ENCODE results near the gene BFSP1. TPM values are rescaled to one million over a fixed set of nuclear protein-coding genes. Genes with fewer than 3 reads are reported as not detected.

BFSP1 gene
- total RNA-seq, 1 donor from 2014 or later, result 0.83 TPM

DNA sequence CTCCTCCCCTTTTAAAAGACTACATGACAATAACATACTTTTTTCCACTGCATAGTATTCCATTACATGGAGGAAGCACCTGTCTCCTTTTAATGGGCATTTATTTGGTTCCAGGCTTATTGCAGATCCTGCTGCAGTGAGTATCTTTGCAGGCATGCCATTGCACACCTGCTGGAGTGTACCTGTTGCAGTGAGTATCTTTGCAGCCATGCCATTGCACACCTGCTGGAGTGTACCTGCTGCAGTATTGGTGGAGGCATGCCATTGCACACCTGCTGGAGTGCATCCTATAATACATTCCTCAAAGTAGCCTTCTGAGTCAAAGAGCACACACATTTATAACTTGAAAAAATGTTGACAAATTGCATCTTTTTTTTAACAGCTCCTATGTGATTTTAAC, 1.6 kb downstream of the BFSP1 start:
- intact Hi-C loops (cut with DNase I), result no loop called here

DNA sequence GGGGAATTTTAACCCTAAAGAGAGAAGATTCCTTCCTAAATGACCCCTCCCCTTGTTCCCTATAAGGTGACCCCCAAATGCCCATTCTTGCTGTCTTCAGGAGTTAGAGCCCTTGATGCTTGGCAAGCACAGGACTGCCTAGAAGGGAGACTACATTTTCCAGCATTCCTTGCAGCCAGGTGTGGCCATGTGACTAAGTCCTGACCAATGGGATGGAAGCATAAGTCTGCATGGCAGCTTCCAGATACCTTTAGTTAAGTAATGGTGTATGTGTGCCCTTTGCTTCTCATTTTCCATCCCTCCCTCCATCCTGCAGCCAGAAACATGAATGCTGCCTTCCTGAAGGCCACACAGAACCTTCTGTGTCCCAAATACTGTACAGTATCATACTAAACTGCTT, 5.5 kb downstream of the BFSP1 start:
- intact Hi-C loops (cut with DNase I), result no loop called here
- DNase-seq (ENCODE audit: low spot score), result no peak

More for the DNA sequence above, 1.6 kb downstream of the BFSP1 start:
- no peak for DNase-seq (ENCODE audit: low spot score)

DNA sequence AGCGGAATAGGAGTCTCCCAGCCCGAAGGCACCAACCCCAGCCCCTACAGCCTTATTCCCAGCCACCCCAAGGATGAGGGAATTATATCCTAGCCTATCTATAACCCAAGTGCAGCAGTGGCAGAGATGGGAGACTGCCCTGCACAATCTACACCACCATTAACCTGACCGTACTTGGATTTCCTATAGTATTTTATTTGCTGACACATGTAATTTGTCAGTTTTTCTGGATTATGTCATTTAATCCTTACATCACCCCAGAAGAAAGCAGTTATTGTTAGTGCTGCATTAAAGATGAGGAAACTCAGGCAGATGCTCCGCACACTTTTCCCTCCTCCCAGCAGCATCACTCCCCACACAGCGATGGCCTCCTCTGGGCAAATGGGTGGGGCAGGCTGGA, 6.0 kb downstream of the BFSP1 start:
- intact Hi-C loops (cut with DNase I), result no loop called here
- no peak for DNase-seq (ENCODE audit: low spot score)

DNA sequence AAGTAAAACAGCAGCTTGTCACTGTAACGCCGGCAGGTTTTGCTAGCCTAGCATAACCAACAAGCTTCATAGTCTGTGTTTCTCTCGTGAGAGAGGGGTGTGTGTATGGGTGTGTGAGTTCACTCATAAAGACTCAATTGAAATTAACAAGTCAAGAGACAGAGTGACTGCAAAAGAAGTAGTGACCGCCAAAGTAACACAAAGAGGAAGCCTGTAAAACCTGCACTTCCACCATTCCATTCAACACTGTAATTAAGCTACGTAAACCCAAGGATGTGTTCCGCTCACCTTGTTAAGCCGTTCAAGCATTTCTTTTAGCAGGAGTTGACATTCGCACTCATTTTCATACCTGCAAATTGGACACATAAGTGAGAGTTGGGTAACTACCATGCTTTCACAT, 6.6 kb downstream of the BFSP1 start:
- intact Hi-C loops (cut with DNase I), result no loop called here
- no peak for DNase-seq (ENCODE audit: low spot score)

DNA sequence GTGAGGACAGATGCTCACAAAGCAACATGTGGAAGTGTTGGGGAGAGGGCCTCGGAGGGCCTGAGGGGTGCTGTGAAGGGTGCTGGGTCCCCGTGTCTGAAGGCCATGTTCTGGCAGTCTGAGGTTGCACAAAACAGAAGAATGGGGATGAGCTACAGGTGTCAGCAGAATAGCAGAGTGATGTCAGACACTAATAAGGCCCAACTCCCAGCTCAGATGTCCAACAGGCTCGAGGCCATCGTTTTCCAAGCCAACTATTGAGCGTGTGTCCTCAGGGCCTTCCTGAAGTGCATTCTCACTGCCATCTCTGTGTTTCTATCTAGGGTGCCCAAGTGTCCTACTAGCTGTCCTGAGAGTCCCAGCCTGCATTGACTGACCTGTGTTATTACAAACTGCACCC, 7.9 kb downstream of the BFSP1 start:
- no peak for DNase-seq (ENCODE audit: low spot score)
- intact Hi-C loops (cut with DNase I), result no loop called here

DNA sequence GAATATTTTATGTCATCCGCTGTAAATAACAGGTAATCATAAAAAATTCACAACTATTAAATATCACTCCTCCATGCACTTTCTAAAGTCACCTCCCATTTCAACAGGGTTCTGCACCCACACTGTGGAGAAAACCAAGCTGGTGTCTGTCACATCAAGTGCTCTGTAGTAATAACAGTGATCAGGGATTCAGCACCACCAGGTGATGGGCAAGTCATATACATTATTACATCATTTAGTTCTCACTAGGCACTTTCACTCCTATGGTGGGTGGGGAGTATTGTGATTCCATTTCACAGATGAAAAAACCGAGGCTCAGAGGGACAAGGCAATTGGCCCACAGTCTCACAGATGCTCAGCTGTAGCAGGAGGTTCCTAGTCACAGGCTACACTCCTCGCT, 8.7 kb downstream of the BFSP1 start:
- intact Hi-C loops (cut with DNase I), result no loop called here

DNA sequence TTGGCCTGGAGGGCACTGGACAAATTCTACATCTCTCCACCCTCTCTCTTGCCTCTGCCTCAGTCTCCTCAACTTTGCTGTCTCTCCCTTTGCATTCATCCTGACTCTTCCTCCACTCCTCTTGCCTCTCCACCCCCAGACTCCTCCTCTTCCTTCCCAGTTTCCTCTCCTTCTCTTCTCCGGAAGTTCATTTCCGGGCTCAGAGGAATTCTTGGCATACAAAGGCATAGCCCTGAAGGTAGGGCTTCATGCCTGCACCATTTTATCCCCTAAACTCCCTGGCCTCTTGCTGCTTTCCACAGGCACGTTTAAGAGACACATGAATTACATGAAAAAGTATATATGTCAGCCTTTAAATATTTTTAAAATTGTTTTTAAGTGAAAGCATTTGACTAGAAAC, 10.6 kb downstream of the BFSP1 start:
- intact Hi-C loops (cut with DNase I), result no loop called here
- DNase-seq (ENCODE audit: low spot score), result no peak

More for the DNA sequence above, 8.7 kb downstream of the BFSP1 start:
- no peak for DNase-seq (ENCODE audit: low spot score)

DNA sequence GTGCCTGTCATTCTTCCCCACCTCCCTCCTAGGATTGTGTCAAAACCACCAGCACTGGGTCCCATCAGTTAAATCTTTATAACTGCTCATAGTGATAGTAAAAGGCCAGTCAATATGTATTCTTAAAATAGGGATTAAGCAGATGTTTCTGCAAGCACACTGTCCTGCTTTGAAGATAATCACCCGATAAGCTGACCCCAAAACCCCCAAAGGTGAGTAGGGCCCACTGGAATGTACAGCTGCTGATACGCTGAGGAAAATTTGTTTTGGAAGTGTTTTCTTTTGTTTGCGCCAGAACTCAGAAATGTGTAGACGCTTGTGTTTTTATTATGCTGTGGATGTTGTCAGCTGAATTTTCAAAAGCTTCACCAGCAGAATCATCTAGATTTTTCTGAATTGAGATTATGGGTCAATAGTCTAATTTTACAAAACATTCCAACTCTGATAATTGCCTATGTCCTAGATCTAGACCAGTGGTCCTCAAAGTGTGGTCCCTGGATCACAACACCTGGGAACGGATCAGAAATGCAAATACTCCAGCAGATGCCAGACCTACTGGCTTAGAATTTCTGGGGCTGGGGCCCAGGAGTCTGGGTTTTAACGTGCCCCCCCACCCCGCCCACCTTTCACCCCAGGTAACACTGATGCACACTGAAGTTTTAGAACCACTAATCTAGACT, 11.4 kb downstream of the BFSP1 start:
- intact Hi-C loops (cut with DNase I), result no loop called here
- no peak for DNase-seq (ENCODE audit: low spot score)

DNA sequence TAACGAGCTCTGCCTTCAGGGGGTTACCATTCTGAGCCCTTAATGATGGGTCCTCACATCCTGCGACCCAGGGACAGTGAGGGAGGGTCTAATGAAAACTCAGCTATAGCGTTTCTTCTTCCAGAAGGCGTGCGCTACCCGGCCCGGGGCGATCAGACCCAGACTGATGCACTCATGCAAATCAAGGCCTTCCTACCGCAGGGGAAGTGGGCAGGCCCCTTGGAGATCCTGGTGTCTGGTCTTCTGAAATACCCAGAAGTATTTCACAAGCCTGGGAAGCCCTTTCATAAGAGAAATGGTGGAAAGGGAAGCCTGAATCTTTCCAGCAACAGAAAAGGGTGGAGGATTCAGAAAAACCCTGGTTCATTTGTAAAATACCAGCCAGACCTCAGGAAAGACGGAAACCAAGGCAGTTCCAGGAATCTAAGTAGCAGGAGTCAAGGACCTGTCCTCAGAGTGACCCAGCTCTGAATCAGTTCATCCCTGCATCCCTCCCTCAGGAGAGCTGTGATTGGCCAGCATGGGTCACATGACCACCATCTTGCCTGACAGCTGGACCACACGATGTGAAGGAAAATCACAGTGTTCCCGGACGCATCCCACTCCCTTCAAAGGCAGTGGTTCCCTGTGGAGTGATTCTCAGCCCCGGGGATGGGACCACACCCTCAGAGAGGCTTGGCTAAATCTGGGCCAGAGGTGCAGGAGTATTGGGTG, 12.7 kb downstream of the BFSP1 start:
- intact Hi-C loops (cut with DNase I), result no loop called here
- DNase-seq (ENCODE audit: low spot score), result no peak

DNA sequence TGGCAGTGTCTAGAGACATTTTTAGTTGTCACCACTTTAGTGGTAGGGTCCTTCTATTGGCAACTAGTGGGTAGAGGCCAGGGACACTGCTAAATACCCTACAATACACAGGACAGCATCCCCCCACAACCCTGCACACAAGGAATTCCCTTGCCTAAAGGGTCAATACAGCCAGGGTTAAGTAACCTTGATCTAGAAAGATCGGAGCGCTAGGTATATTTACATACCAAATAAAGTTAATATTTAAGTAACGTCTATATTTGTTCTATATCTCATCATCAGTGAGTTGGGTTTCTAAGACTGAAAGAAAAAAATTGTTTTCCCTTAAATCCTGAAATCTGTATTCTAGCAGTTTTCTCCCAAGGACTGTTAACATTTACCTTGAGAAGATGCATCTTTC, 16.1 kb downstream of the BFSP1 start:
- DNase-seq (ENCODE audit: low spot score), result no peak
- intact Hi-C loops (cut with DNase I), result no loop called here

DNA sequence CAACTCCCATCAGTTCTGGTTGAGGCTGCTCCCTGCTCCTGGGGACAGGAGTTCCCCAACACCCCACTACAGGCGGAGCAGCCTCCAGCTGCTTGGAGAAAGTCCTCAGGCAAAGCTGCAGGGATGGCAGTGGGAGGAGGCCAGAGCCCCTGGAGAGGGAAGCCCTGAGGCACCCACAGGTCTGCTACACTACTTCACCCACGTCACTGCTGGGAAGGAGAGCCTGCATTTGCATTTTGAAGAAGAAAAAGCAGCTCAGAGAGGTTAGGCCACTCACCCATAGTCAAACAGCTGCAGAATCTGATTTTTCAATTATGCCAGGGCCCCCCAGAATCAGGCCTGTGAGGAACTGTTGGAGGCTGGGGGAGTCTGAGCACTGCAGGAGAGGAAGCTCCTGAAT, 17.2 kb downstream of the BFSP1 start:
- intact Hi-C loops (cut with DNase I), result no loop called here
- DNase-seq (ENCODE audit: low spot score), result no peak

DNA sequence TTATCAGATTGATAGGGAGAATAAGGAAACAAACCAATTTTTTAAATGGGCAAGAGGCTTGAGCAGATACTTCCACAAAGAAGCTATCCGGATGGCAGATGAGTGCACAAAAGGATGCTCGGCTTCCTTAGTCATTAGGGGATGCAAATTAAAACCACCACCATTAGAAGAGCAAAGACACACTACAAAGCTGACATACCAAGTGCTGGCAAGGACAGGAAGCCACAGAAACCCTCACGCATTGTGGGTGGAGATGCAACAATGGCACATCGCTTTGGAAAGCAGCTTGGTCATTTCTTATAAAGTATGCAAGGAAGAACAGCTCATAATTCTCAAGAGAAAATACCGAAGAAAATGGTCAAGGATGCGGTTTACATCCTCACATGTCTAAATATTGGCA, 19.8 kb downstream of the BFSP1 start:
- no peak for DNase-seq (ENCODE audit: low spot score)
- intact Hi-C loops (cut with DNase I), result no loop called here

DNA sequence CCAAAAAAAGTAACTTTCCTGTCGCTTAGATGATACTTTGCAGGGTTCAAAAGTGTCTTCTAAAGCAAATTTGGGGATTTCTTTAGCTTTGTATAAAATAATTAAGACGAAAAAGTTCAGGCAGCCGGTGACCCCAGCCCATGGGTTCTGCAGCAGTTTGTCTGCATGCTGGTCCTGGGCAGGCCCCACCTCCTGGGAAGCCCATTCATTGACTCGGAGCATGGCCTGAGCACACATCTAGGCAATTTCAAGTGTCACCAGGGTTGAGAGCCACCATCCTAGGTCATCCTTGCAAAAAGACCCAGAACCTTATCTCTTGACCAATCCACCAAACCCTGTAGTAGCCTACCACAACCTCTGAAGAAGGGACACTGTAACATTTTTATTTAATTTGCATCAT, 20.6 kb downstream of the BFSP1 start:
- no peak for DNase-seq (ENCODE audit: low spot score)
- intact Hi-C loops (cut with DNase I), result no loop called here

DNA sequence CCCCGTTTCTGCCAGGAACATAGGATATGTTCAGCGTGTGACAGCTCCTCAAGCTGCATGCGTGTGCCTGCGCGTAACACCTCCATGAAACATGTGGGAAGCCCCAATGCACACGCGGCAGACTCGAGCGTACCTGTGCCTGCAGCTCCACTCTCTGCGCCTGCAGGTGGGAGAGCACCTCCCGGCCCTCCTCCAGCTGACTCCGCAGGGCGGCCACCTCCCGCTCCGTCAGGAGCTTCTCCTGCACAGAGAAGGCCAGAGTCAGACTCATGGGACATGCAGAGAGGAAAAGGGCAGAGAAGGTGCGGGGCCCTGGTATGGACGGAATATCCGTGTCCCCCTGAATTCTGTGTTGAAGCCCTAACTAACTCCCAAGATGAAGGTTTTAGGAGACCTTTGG, 22.4 kb downstream of the BFSP1 start:
- DNase-seq (ENCODE audit: low spot score), result no peak
- intact Hi-C loops (cut with DNase I), result no loop called here

DNA sequence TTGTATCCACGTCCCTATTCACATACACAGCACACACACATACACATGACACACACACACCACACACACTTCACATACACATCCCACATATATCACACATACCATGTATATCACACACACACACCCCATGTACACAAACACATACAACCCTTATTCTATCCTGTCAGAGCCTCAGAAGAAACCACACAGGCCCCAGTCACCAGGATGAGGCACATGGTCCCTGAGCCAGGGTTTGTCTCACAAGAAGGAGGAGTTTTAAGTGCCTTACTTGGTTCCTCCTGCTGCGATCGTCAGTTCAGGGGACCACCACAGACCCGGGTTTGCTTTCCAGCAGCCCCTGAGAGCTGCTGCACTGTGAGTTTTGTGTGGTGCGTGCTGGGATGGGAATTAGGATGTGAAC, 23.6 kb downstream of the BFSP1 start:
- intact Hi-C loops (cut with DNase I), result no loop called here
- DNase-seq (ENCODE audit: low spot score), result no peak

DNA sequence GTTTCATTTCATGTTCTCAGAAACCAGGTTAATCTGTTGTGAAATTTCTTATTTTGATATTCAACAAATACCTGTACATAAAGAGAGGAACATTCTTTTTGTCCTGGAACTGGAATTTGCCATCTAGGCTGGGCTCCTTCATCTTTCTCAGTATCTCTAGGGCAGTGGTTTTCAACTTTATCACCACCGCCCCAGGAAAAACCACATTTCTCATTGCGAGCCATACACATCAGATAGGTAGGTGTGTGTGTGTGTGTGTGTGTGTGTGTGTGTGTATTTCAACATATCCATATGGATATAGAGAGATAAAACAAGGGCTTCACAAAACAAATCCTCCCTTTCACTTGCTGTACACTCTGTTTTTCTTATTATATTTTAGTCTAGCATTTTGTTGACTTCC, 24.1 kb downstream of the BFSP1 start:
- intact Hi-C loops (cut with DNase I), result no loop called here
- DNase-seq (ENCODE audit: low spot score), result no peak

DNA sequence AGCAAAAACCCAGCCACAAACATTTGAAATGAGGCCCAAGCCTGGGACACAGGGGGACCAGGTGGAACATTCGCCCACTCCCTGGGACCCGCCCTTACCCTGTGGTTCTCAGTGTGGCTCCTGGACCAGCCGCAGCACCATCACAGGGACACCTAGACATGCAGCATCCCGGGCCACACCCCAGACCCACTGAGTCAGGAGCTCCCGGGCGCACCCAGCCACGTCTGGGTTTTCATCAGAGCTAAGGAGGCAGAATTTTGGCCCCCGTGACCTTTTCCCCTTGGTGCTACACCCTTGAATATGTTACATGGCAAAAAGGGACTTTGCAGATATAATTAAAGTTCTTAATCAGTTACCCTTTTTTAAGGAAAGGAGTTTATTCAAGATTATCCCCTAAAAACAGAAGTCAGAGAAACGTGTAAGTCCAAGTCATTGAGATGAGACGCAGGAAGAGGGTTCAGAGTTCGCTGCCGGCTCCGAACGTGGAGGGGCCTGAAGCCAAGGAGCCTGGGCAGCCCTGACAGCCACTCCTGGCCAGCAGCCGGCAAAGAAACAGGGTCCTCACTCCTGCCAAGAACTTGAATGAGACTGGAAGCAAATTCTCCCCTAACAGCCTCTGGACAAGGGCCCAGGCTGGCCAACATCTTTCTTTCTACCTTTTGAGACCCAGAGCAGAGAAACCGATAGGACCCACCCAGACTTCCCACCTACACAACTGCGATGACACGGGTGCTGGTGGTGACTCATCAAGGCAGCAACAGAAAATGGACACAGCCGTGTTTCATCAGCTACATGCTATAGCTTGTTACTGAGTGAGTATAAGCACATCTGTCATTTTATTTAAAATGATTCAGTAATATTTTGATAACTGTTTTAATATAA, 25.3 kb downstream of the BFSP1 start:
- intact Hi-C loops (cut with DNase I), result loop anchor here (2.0 kb wide), 1 partner anchor 393 kb away; no protein-coding TSS in a partner anchor
- DNase-seq (ENCODE audit: low spot score), result no peak

DNA sequence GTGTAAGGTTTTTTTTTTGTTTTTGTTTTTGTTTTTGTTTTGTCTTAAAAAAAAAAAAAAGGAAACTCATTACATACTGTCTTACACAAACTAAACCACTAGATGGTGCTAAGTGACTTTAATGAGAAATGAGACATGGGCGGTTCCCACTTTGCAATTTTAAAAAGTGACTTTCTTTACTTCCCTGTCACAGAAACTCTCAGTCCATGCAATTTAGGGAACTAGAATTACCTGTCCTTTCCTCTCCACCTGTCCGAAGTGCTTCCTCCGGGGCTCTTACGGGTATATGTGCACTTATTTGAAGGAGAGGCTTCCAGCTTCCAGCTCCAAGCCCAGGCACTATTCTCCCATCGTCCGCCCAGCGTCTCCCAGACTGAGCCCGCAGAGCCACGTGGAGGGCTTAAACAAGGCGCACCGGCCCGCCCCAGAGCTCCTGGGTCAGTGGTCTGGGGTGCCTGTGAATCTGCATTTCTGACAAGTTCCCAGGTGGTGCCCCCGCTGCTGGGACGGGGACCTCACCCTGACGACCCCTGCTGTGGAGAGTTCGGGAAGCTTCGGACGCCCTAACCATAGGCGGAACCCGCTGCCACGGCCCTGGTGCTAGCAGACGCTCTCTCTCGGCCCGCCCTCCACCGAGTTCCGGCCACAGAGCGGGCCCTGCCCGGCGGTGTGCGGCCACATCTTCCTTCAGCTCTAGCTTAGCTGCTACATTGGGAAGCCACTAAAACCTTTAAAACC, 26.1 kb downstream of the BFSP1 start:
- peak; percentile 82 for DNase-seq (ENCODE audit: low spot score)
- intact Hi-C loops (cut with DNase I), result loop anchor here (2.0 to 5.0 kb wide), 3 partner anchors 394 to 772 kb away; no protein-coding TSS in a partner anchor

DNA sequence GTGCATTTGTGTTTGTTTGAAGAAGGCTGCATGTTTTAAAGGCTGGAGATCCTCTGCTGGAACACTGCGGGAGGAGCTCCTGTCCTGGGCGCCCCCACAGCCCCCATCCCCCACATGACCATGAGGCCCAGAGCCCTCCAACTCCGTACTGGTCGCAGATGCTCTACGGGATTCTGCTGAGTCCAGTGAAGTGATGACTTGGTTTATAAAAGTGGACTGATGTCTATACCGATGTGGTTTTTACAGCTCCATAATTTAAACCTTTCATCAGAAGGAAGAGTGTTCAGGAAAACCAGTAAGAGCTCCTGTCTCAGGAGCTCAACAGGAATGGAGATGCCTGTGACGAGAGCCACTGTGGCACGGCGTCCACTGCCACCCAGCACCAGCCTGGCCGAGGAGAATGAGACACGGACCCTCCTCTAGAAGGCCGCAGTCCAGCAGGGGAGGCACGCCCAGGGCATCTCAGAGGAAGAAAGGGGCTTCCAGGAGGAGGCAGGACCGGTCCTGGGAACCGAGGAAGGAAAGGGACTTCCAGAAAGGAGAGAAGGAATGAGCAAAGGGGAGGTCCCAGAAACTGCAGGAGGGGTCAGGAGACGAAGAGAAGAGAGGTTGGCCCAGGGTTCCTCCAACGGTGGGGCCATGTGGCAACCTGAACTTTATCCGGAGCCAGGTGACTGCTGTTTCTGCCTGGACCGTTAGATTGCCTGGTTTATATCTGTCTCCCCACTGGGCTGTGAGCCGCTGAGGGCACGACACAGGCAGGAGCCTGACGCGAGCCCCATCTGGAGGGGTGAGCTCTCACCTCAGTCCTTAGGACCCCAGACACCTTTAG, 26.9 kb downstream of the BFSP1 start:
- intact Hi-C loops (cut with DNase I), result loop anchor here (2.0 to 5.0 kb wide), 3 partner anchors 395 to 773 kb away; no protein-coding TSS in a partner anchor
- no peak for DNase-seq (ENCODE audit: low spot score)

Data from cardiac septum (tissue), 1 donor.